Testis (tissue), 3 donors: ENCODE data around the gene GBP4. TPM values are rescaled to one million over a fixed set of nuclear protein-coding genes. Genes with fewer than 3 reads are reported as not detected.

Source experiments
- DNase-seq: peaks from one replicate; pipeline ENCODE4 v3.0.0-alpha.2; 2019
- H3K27ac ChIP-seq, 2 donors: fragments of 200-600 bp; sonication (generic); one replicate each; pipeline ENCODE4 v1.5.1; 2019
- H3K27me3 ChIP-seq: fragments of 200-600 bp; sonication (generic); one replicate; pipeline ENCODE4 v1.5.1; 2019
- H3K36me3 ChIP-seq: fragments of 200-600 bp; sonication (generic); one replicate; pipeline ENCODE4 v1.5.1; 2017; ENCODE audit warnings: low read depth; ENCODE audit errors: missing control alignments
- H3K4me1 ChIP-seq: fragments of 200-600 bp; sonication (generic); one replicate; pipeline ENCODE4 v1.5.1; 2019
- H3K4me3 ChIP-seq, 2 donors: fragments of 200-600 bp; sonication (generic); one replicate each; pipeline ENCODE4 v1.5.1; 2017 to 2019
- H3K9me3 ChIP-seq: fragments of 200-600 bp; sonication (generic); one replicate; pipeline ENCODE4 v1.5.1; 2017
- CTCF ChIP-seq, 3 experiments: fragments of 450-650 bp in 2 of 3; fragments of 200-600 bp in 1 of 3; sonication (generic) in 1 of 3; IDR thresholded peaks; one replicate each; pipeline ENCODE4 v1.5.1; 2016 to 2019; ENCODE audit warnings: antibody characterized with exemption in 3 of 3, mild to moderate bottlenecking in 2 of 3, moderate library complexity in 1 of 3
- POLR2A ChIP-seq: fragments of 450-650 bp; IDR thresholded peaks from one replicate; pipeline ENCODE4 v1.6.1; 2017; ENCODE audit warnings: antibody characterized with exemption, mild to moderate bottlenecking, moderate library complexity
- WGBS, 2 donors: methylation state at CpG; one replicate each; pipeline ENCODE4 v1.1.5; 2018; 5-methylcytosine and 5-hydroxymethylcytosine counted together
- intact Hi-C: fragments of 100-400 bp; cut with DNase I; formaldehyde crosslinking; loops from one replicate; pipeline ENCODE4 v1.15.1; 2023; ENCODE audit warnings: low total_unique reads
- polyA plus RNA-seq: library from polyadenylated mRNA; stranded (reverse); fragments of 350-450 nt; fragmentation: Illumina TruSeq; extraction: RNeasy Lipid Tissue Mini Kit (QIAGEN cat#74804); gene quantifications from one replicate; pipeline ENCODE4 v1.2.3, GENCODE V29; 2014; ENCODE audit warnings: low read depth, low replicate concordance; ENCODE audit not compliant: insufficient read depth
- total RNA-seq, 2 donors: library from RNA; depleted of rRNA; stranded (reverse); fragments of >200 nt; gene quantifications; one replicate each; pipeline ENCODE4 v1.2.3, GENCODE V29; 2016

Gene GBP4
- total and polyA plus RNA-seq, 3 donors from 2014 or later: 2.2 to 12.3 (median 5.7) TPM

GRCh38 chr1:89200663-89201062 is 1.9 kb upstream of the GBP4 start:
- H3K27me3 ChIP-seq: no peaks in the 10 kb centered on the region
- WGBS, 2 donors: 19 to 28% methylated on average over 2 of the region's 2 CpGs
- H3K4me1 ChIP-seq: no peaks in the 10 kb centered on the region
- intact Hi-C loops: no loop called here
- DNase-seq: no peak
- H3K4me3 ChIP-seq: no peak overlapping the region
- no peaks in the 10 kb centered on the region for H3K9me3 ChIP-seq
- H3K36me3 ChIP-seq: no peaks in the 10 kb centered on the region
- H3K27ac ChIP-seq: no peak overlapping the region
- TF ChIP-seq CTCF (IDR thresholded peaks at IDR 0.05) (no peak), POLR2A (no peak)

- Histone ChIP-seq H3K27me3 (no peaks in the 10 kb centered on the region), H3K27ac (peak overlapping the region in 1 of 2 donors; percentile 75), H3K4me1 (no peaks in the 10 kb centered on the region), H3K4me3 (no peak overlapping the region), H3K36me3 (no peaks in the 10 kb centered on the region), H3K9me3 (no peaks in the 10 kb centered on the region)
- WGBS, 2 donors: 50 to 66% methylated on average over 1 of the region's 1 CpG
- TF ChIP-seq CTCF (IDR thresholded peaks at IDR 0.05) (no peak), POLR2A (no peak)
- intact Hi-C loops: no loop called here
- no peak for DNase-seq
These were observed 836 bp upstream of the GBP4 start for GRCh38 chr1:89199525-89200031.

- intact Hi-C loops: no loop called here
- DNase-seq: no peak
These were observed 661 bp downstream of the GBP4 start for GRCh38 chr1:89198081-89198480.

GRCh38 chr1:89195476-89195875 is 3.3 kb downstream of the GBP4 start:
- WGBS, 2 donors: 83% methylated on average over 3 of the region's 3 CpGs
- intact Hi-C loops: no loop called here
- Histone ChIP-seq H3K27ac (no peak overlapping the region), H3K27me3 (no peaks in the 10 kb centered on the region), H3K4me3 (no peak overlapping the region), H3K9me3 (no peaks in the 10 kb centered on the region), H3K36me3 (no peaks in the 10 kb centered on the region), H3K4me1 (no peaks in the 10 kb centered on the region)
- DNase-seq: no peak
- TF ChIP-seq POLR2A (no peak), CTCF (IDR thresholded peaks at IDR 0.05) (no peak)

More at GRCh38 chr1:89198081-89198480, 661 bp downstream of the GBP4 start:
- WGBS, 2 donors: 4 to 5% methylated on average over 8 of the region's 8 CpGs
- H3K27me3 ChIP-seq: no peaks in the 10 kb centered on the region
- H3K27ac ChIP-seq: peak overlapping the region; percentile 70 to 75
- H3K4me3 ChIP-seq: peak overlapping the region; percentile 53 to 62
- TF ChIP-seq CTCF (IDR thresholded peaks at IDR 0.05): no peak
- TF ChIP-seq POLR2A: no peak
- H3K36me3 ChIP-seq: no peaks in the 10 kb centered on the region
- H3K9me3 ChIP-seq: no peaks in the 10 kb centered on the region
- H3K4me1 ChIP-seq: no peaks in the 10 kb centered on the region

GRCh38 chr1:89191314-89191713 is 7.4 kb downstream of the GBP4 start:
- Histone ChIP-seq H3K36me3 (no peaks in the 10 kb centered on the region), H3K9me3 (no peaks in the 10 kb centered on the region), H3K27me3 (no peaks in the 10 kb centered on the region), H3K4me1 (no peaks in the 10 kb centered on the region), H3K4me3 (no peak overlapping the region), H3K27ac (no peak overlapping the region)
- DNase-seq: no peak
- TF ChIP-seq CTCF (IDR thresholded peaks at IDR 0.05) (no peak), POLR2A (no peak)
- intact Hi-C loops: no loop called here
- WGBS, 2 donors: 90 to 95% methylated on average over 5 of the region's 5 CpGs
